OCI-LY7 (cell line): Measurements from ENCODE around the gene CACNA1I. TPM values are rescaled to one million over a fixed set of nuclear protein-coding genes. Genes with fewer than 3 reads are reported as not detected.

Experiments
- BruUV-seq: library from RNA; stranded (reverse); fragments of 400-500 nt; replicated peaks from 2 replicates; lab custom pipeline; 2021; lab: Mats Ljungman, UMichigan
- CTCF ChIA-PET: fragments of 300-600 bp; sonication (Branson Sonifier 250); formaldehyde crosslinking; loops from one replicate; lab custom pipeline; 2022; ENCODE audit warnings: antibody characterized with exemption; ENCODE audit not compliant: unreplicated experiment; lab: Charles Lee
- POLR2A ChIA-PET: fragments of 300-600 bp; sonication (Branson Sonifier 250); formaldehyde crosslinking; loops from one replicate; lab custom pipeline; 2022; ENCODE audit warnings: antibody characterized with exemption; lab: Charles Lee
- DNase-seq: peaks from one replicate; pipeline ENCODE4 v3.0.0-alpha.2; 2015; ENCODE audit warnings: low spot score
- H2AFZ ChIP-seq: fragments of 200-600 bp; sonication (generic), shearing (Covaris generic); 2 replicates; pipeline ENCODE4 v1.6.1; 2014; ENCODE audit warnings: mild to moderate bottlenecking, antibody characterized with exemption, low read length, moderate library complexity
- H3K27ac ChIP-seq: fragments of 200-600 bp; sonication (generic); 2 replicates; pipeline ENCODE4 v1.5.1; 2014; ENCODE audit warnings: mixed run types, low read depth, mild to moderate bottlenecking, moderate library complexity, low read length, inconsistent platforms; ENCODE audit not compliant: poor library complexity, severe bottlenecking
- H3K36me3 ChIP-seq: fragments of 200-600 bp; sonication (generic); 2 replicates; pipeline ENCODE4 v1.6.1; 2014; ENCODE audit warnings: mild to moderate bottlenecking, antibody characterized with exemption, low read length, moderate library complexity, mixed read lengths; ENCODE audit not compliant: insufficient read depth
- H3K4me1 ChIP-seq: fragments of 200-600 bp; sonication (generic); 2 replicates; pipeline ENCODE4 v1.5.1; 2014; ENCODE audit warnings: mild to moderate bottlenecking, low read length; ENCODE audit not compliant: insufficient read depth, poor library complexity, severe bottlenecking
- H3K4me2 ChIP-seq: fragments of 200-600 bp; sonication (generic); 2 replicates; pipeline ENCODE4 v1.6.1; 2014; ENCODE audit warnings: mild to moderate bottlenecking, low read length
- H3K4me3 ChIP-seq: fragments of 200-600 bp; sonication (generic); 2 replicates; pipeline ENCODE4 v1.5.1; 2014; ENCODE audit warnings: mild to moderate bottlenecking, low read depth, low read length; ENCODE audit not compliant: poor library complexity, severe bottlenecking
- H3K79me2 ChIP-seq: fragments of 200-600 bp; sonication (generic); 2 replicates; pipeline ENCODE4 v1.6.1; 2016; ENCODE audit warnings: low read depth, mild to moderate bottlenecking, low read length, moderate library complexity, mixed read lengths; ENCODE audit not compliant: insufficient read depth
- H3K9me2 ChIP-seq: fragments of 200-600 bp; sonication (generic); 2 replicates; pipeline ENCODE4 v1.6.1; 2016; ENCODE audit warnings: mild to moderate bottlenecking, low read length, mixed read lengths; ENCODE audit not compliant: insufficient read depth
- H3K9me3 ChIP-seq: fragments of 200-600 bp; sonication (generic); 2 replicates; pipeline ENCODE4 v1.6.1; 2014; ENCODE audit warnings: mild to moderate bottlenecking, mixed run types, low read length, mixed read lengths
- H4K20me1 ChIP-seq: fragments of 200-600 bp; sonication (generic); 2 replicates; pipeline ENCODE4 v1.6.1; 2014; ENCODE audit warnings: mild to moderate bottlenecking, antibody characterized with exemption, low read length, moderate library complexity, mixed read lengths; ENCODE audit not compliant: insufficient read depth
- CTCF ChIP-seq: fragments of 200-600 bp; sonication (generic); conservative IDR thresholded peaks from 2 replicates; pipeline ENCODE4 v1.5.1; 2014; ENCODE audit warnings: mild to moderate bottlenecking, antibody characterized with exemption, low read length, moderate library complexity, mixed read lengths
- EZH2phosphoT487 ChIP-seq: fragments of 200-600 bp; sonication (generic); IDR thresholded peaks from 2 replicates; pipeline ENCODE4 v1.6.1; 2018; ENCODE audit warnings: low read depth, borderline replicate concordance, mild to moderate bottlenecking, mixed run types, antibody characterized with exemption, low read length, moderate library complexity, mixed read lengths
- intact Hi-C: fragments of 100-400 bp; cut with micrococcal nuclease; formaldehyde crosslinking; loops from one replicate; pipeline ENCODE4 v1.10.0; 2022; ENCODE audit not compliant: unreplicated experiment
- total RNA-seq, 2 experiments: library from RNA; depleted of rRNA in 1 of 2; stranded (reverse); fragments of >200 nt in 1 of 2; shearing (Covaris generic) in 1 of 2; gene quantifications; 2 replicates each; pipeline ENCODE4 v1.2.3, GENCODE V29; 2014 to 2022

CACNA1I gene
- total RNA-seq, 2 experiments from 2014 or later: 0.03 TPM; not detected in 1

GRCh38 chr22:39625569-39626537 lies 55.3 kb downstream of the CACNA1I start:
- H3K9me3 ChIP-seq: no peaks in the 10 kb centered on the region
- H4K20me1 ChIP-seq: no peaks in the 10 kb centered on the region
- intact Hi-C loops: loop anchor here (10.0 kb wide), 1 partner anchor 399 kb away; no protein-coding TSS in a partner anchor
- no peak overlapping the region for H2AFZ ChIP-seq
- no peak overlapping the region for H3K27ac ChIP-seq
- ChIA-PET POLR2A (no interaction called here), CTCF (no interaction called here)
- no peak for DNase-seq
- no peak overlapping the region for H3K4me2 ChIP-seq
- no peaks in the 10 kb centered on the region for H3K36me3 ChIP-seq
- no peak overlapping the region for H3K4me3 ChIP-seq
- BruUV-seq: no TSS peak
- TF ChIP-seq EZH2phosphoT487: no peak
- no peak for TF ChIP-seq CTCF
- no peaks in the 10 kb centered on the region for H3K4me1 ChIP-seq
- H3K9me2 ChIP-seq: no peaks in the 10 kb centered on the region
- no peaks in the 10 kb centered on the region for H3K79me2 ChIP-seq

- H4K20me1 ChIP-seq: no peaks in the 10 kb centered on the region
Observed at GRCh38 chr22:39627208-39627607, 56.7 kb downstream of the CACNA1I start.

More at GRCh38 chr22:39627208-39627607, 56.7 kb downstream of the CACNA1I start:
- Histone ChIP-seq H3K9me3 (no peaks in the 10 kb centered on the region), H3K4me1 (no peaks in the 10 kb centered on the region), H3K4me2 (no peak overlapping the region), H3K9me2 (no peaks in the 10 kb centered on the region), H3K79me2 (no peaks in the 10 kb centered on the region), H2AFZ (no peak overlapping the region), H3K27ac (no peak overlapping the region), H3K36me3 (no peaks in the 10 kb centered on the region), H3K4me3 (no peak overlapping the region)
- TF ChIP-seq EZH2phosphoT487 (no peak), CTCF (no peak)
- BruUV-seq: no TSS peak
- intact Hi-C loops: loop anchor here (10.0 kb wide), 1 partner anchor 398 kb away; no protein-coding TSS in a partner anchor
- POLR2A ChIA-PET: no interaction called here
- no peak for DNase-seq
- CTCF ChIA-PET: no interaction called here
